Testis (tissue), 2 donors: ENCODE data around the gene PGD.

ENCODE experiments used
- CTCF ChIP-seq, 3 experiments: fragments of 450-650 bp in 2 of 3; fragments of 200-600 bp in 1 of 3; sonication (generic) in 1 of 3; IDR thresholded peaks; one replicate each; pipeline ENCODE4 v1.5.1; 2016 to 2019; ENCODE audit warnings: antibody characterized with exemption in 3 of 3, mild to moderate bottlenecking in 2 of 3, moderate library complexity in 1 of 3
- POLR2A ChIP-seq: fragments of 450-650 bp; IDR thresholded peaks from one replicate; pipeline ENCODE4 v1.6.1; 2017; ENCODE audit warnings: antibody characterized with exemption, mild to moderate bottlenecking, moderate library complexity

- TF ChIP-seq CTCF (IDR thresholded peaks at IDR 0.05) (no peak), POLR2A (no peak)
These were observed 45.2 kb upstream of the PGD start for GRCh38 chr1:10353693-10354092.
